Skeletal muscle tissue (tissue), 4 donors: ENCODE results near the gene NPAS2. TPM values are rescaled to one million over a fixed set of nuclear protein-coding genes. Genes with fewer than 3 reads are reported as not detected.

Experiments
- H3K27ac ChIP-seq: one replicate; pipeline ENCODE4 v1.7.0; 2013; ENCODE audit warnings: mild to moderate bottlenecking, low read depth, low read length, inconsistent platforms
- H3K27me3 ChIP-seq, 3 donors: one replicate each; pipeline ENCODE4 v1.7.0; 2013; ENCODE audit warnings: low read length in 3 of 3; ENCODE audit not compliant: control insufficient read depth in 3 of 3, insufficient read depth in 3 of 3
- H3K36me3 ChIP-seq, 3 donors: one replicate each; pipeline ENCODE4 v1.7.0; 2013; ENCODE audit warnings: low read length in 3 of 3; ENCODE audit not compliant: control insufficient read depth in 3 of 3, insufficient read depth in 3 of 3
- H3K4me1 ChIP-seq, 3 donors: one replicate each; pipeline ENCODE4 v1.7.0; 2013; ENCODE audit warnings: low read length in 3 of 3, mild to moderate bottlenecking in 3 of 3; ENCODE audit not compliant: control insufficient read depth in 3 of 3, insufficient read depth in 3 of 3
- H3K4me3 ChIP-seq, 3 donors: one replicate each; pipeline ENCODE4 v1.7.0; 2013; ENCODE audit warnings: low read length in 3 of 3
- H3K9ac ChIP-seq, 3 donors: one replicate each; pipeline ENCODE4 v1.7.0; 2013; ENCODE audit warnings: low read length in 3 of 3, mild to moderate bottlenecking in 3 of 3, moderate library complexity in 2 of 3, low read depth in 1 of 3
- H3K9me3 ChIP-seq, 3 donors: one replicate each; pipeline ENCODE4 v1.7.0; 2013; ENCODE audit warnings: low read length in 3 of 3; ENCODE audit not compliant: control insufficient read depth in 3 of 3
- total RNA-seq: library from RNA; depleted of rRNA; stranded (reverse); fragments of >200 nt; gene quantifications from one replicate; pipeline ENCODE4 v1.2.3, GENCODE V29; 2014
- donor health status: Osteomylitis.

Gene NPAS2
- total RNA-seq, 1 donor from 2014 or later: 7.8 TPM

- Histone ChIP-seq H3K27ac (peak overlapping the region; percentile 56), H3K27me3 (no peaks in the 10 kb centered on the region), H3K9me3 (no peaks in the 10 kb centered on the region), H3K9ac (peak overlapping the region; percentile 81 to 90 (median 84)), H3K4me1 (peaks cover 25 to 34% (median 26%) of the 10 kb centered on the region in 3 donors), H3K4me3 (peak overlapping the region; percentile 71 to 82 (median 75)), H3K36me3 (no peaks in the 10 kb centered on the region)
Measured at GRCh38 chr2:100820273-100820522, 259 bp downstream of the NPAS2 start.

- Histone ChIP-seq H3K9ac (peak overlapping the region; percentile 81 to 90 (median 84)), H3K4me3 (peak overlapping the region; percentile 71 to 82 (median 75)), H3K4me1 (peaks cover 25 to 37% (median 26%) of the 10 kb centered on the region in 3 donors), H3K27me3 (no peaks in the 10 kb centered on the region), H3K36me3 (no peaks in the 10 kb centered on the region), H3K9me3 (no peaks in the 10 kb centered on the region), H3K27ac (peak overlapping the region; percentile 56)
Measured at GRCh38 chr2:100820523-100821254, 750 bp downstream of the NPAS2 start.

GRCh38 chr2:100821255-100821910, 1.4 kb downstream of the NPAS2 start:
- Histone ChIP-seq H3K36me3 (peaks cover 0 to 2% (median 0%) of the 10 kb centered on the region in 3 donors), H3K9ac (peak overlapping the region; percentile 81 to 90 (median 84)), H3K9me3 (no peaks in the 10 kb centered on the region), H3K4me1 (peaks cover 25 to 38% (median 26%) of the 10 kb centered on the region in 3 donors), H3K4me3 (peak overlapping the region; percentile 71 to 82 (median 75)), H3K27me3 (no peaks in the 10 kb centered on the region), H3K27ac (peak overlapping the region; percentile 56)

DNA sequence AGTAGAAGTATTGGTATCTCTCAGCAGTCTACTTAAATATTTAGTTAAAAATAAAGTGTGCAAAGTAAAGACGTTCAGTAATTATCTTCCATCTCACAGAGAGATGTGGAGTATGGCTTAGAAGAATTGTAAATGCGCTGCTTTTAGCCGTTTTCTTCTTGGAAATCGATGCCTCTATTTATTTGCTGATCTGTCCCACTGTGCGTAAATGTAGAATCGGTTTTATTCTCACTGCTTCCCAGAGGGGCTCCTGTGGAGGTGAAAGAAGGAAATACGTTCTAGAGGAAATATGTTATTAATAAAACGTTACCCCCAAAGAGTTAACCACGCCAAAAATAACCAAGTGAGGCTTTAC, 1.9 kb downstream of the NPAS2 start:
- H3K36me3 ChIP-seq: peaks cover 0 to 2% (median 0%) of the 10 kb centered on the region in 3 donors
- no peaks in the 10 kb centered on the region for H3K9me3 ChIP-seq
- H3K27ac ChIP-seq: peak overlapping the region; percentile 62
- peak overlapping the region in 1 of 3 donors; percentile 45 for H3K4me3 ChIP-seq
- peak overlapping the region; percentile 15 to 57 (median 52) for H3K9ac ChIP-seq
- peaks cover 25 to 43% (median 26%) of the 10 kb centered on the region in 3 donors for H3K4me1 ChIP-seq
- no peaks in the 10 kb centered on the region for H3K27me3 ChIP-seq

DNA sequence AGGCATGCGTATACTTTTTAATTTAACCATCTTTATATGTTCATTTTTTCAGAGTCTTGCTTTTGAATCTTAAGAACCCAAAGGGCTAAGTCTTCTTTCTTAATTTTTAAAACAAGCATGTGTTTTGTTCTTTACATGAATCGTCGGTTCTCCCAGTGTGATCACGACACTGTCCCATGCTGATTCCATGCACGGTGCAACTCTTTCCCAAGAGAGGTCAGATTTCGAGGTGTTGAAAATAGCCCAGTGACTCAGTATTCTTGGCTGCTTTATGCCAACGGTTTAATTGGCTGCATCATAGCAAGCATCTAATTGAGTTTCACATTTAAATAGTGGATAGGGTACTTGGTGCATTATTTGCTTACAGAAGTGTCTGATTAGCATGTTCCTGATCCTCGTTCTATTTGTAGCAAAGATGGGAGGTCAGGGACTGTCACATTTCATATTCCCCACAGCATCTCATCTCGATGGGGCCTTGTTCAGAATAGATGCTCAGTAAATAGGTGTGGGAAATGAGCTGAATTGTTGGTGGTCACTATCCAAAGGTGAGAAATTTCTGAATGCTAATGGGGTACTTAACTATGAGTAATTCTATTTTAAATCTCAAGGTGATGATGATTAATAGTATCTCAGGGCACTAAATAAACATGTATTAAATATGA, 2.8 kb downstream of the NPAS2 start:
- Histone ChIP-seq H3K27me3 (no peaks in the 10 kb centered on the region), H3K36me3 (peaks cover 0 to 2% (median 0%) of the 10 kb centered on the region in 3 donors), H3K4me3 (peak overlapping the region in 2 of 3 donors; percentile 36 to 45), H3K9me3 (no peaks in the 10 kb centered on the region), H3K4me1 (peaks cover 25 to 44% (median 26%) of the 10 kb centered on the region in 3 donors), H3K27ac (peak overlapping the region; percentile 62), H3K9ac (peak overlapping the region; percentile 15 to 57 (median 52))

GRCh38 chr2:100823665-100824438, 3.9 kb downstream of the NPAS2 start:
- Histone ChIP-seq H3K27ac (peak overlapping the region; percentile 62), H3K4me3 (no peak overlapping the region), H3K36me3 (peaks cover 0 to 2% (median 0%) of the 10 kb centered on the region in 3 donors), H3K4me1 (peaks cover 21 to 39% (median 22%) of the 10 kb centered on the region in 3 donors), H3K9ac (peak overlapping the region in 1 of 3 donors; percentile 20), H3K9me3 (no peaks in the 10 kb centered on the region), H3K27me3 (no peaks in the 10 kb centered on the region)

DNA sequence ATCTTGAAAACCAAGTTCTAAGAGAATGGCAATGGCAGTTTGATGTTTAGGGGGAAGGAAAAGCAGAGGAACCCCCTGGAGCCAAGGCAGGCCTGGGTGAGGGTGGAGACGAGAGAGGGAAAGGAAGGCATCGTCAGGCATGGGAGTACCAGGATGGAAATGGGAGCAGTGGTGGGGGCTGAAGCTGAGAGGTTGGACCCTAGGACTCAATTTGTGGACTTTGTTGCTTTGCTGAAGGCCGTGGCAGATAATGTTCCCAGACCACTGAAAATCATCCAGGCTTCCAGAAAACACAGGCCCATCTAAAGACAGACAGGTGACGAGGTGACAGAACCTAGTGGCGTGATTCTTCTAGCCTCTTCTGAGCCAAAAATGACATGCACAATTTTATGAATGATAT, 4.9 kb downstream of the NPAS2 start:
- no peak overlapping the region for H3K27ac ChIP-seq
- H3K4me1 ChIP-seq: peaks cover 18 to 38% (median 21%) of the 10 kb centered on the region in 3 donors
- H3K27me3 ChIP-seq: no peaks in the 10 kb centered on the region
- H3K9me3 ChIP-seq: no peaks in the 10 kb centered on the region
- no peak overlapping the region for H3K9ac ChIP-seq
- H3K36me3 ChIP-seq: peaks cover 0 to 2% (median 0%) of the 10 kb centered on the region in 3 donors
- no peak overlapping the region for H3K4me3 ChIP-seq

GRCh38 chr2:100826494-100826893, 6.6 kb downstream of the NPAS2 start:
- no peaks in the 10 kb centered on the region for H3K27me3 ChIP-seq
- H3K9ac ChIP-seq: no peak overlapping the region
- H3K27ac ChIP-seq: no peak overlapping the region
- no peak overlapping the region for H3K4me3 ChIP-seq
- H3K4me1 ChIP-seq: peaks cover 16 to 35% (median 17%) of the 10 kb centered on the region in 3 donors
- H3K9me3 ChIP-seq: no peaks in the 10 kb centered on the region
- peaks cover 0 to 2% (median 0%) of the 10 kb centered on the region in 3 donors for H3K36me3 ChIP-seq

GRCh38 chr2:100831158-100831750, 11.3 kb downstream of the NPAS2 start:
- no peak overlapping the region for H3K27ac ChIP-seq
- H3K4me3 ChIP-seq: no peak overlapping the region
- H3K9me3 ChIP-seq: no peaks in the 10 kb centered on the region
- no peak overlapping the region for H3K9ac ChIP-seq
- H3K27me3 ChIP-seq: no peaks in the 10 kb centered on the region
- H3K4me1 ChIP-seq: peaks cover 13 to 30% (median 20%) of the 10 kb centered on the region in 3 donors
- no peaks in the 10 kb centered on the region for H3K36me3 ChIP-seq
